ENCODE results near the gene NFE2L2.
"Not testable (repeated sequence)": the region's sequence is repeated elsewhere in the genome, so short reads cannot be mapped to it uniquely, and the experiment has no call there.

NFE2L2 gene

DNA sequence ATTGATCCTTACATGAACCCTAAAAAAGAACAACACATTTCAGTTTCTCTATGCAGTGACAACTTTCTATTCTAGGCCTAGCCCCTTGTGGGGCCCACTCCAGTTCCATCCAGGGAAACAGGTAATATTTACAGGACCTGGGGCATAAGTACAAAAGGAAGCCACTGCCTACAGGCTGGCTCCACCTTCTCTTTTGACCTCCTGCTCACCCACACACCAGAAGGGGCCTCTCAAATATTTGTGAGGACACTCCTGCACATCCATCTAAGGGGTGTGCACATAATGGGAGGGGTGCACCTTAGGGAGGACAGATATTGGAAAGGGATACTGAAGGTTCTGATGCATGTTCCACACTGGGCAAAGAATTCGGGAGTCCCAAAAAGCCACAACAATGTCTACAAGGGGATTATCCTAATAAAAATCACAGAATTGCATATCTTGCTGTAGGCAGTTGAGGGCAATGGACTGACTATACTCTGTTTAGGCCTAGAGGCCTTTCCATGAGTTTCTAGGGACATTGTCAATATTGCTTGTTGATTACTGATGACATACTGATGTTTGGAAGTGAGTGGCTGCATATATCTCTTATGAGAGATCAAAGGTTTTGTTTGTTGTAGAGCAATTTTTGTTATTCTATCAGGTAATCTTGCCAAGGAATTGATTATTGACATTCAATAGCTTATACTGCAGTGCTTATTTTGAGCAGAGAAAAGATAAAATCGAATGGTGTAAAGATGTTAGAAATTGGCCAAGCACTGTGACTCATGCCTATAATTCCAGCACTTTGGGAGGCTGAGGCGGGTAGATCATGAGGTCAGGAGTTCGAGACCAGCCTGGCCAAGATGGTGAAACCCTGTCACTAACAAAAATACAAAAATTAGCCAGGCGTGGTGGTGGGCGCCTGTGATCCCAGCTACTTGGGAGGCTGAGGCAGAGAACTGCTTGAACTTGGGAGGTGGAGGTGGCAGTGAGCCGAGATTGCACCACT lies 75.8 kb downstream of the NFE2L2 start:
- Histone ChIP-seq H3K9me2 (ENCODE audit: low read depth, low read length) (no peaks in the 10 kb centered on the region), H3K4me3 (ENCODE audit: low read depth, low read length, poor library complexity, severe bottlenecking) (no peak overlapping the region), H3K36me3 (ENCODE audit: insufficient read depth, low read length) (no peaks in the 10 kb centered on the region), H3K4me2 (ENCODE audit: low read length) (no peak overlapping the region), H2AFZ (ENCODE audit: low read length) (no peak overlapping the region), H3K27me3 (ENCODE audit: insufficient read depth, low read length) (no peaks in the 10 kb centered on the region), H3K79me2 (ENCODE audit: insufficient read depth, low read length) (no peaks in the 10 kb centered on the region), H3F3A (ENCODE audit: insufficient read depth, low read length) (no peaks in the 10 kb centered on the region), H3K9ac (ENCODE audit: low read length) (no peak overlapping the region), H3K4me1 (ENCODE audit: insufficient read depth, low read length, severe bottlenecking) (no peaks in the 10 kb centered on the region), H4K20me1 (ENCODE audit: insufficient read depth, low read length) (no peaks in the 10 kb centered on the region), H3K27ac (ENCODE audit: low read depth, low read length, poor library complexity, severe bottlenecking) (no peak overlapping the region), H3K9me3 (ENCODE audit: low read length) (no peaks in the 10 kb centered on the region)
- no peak for TF ChIP-seq EZH2 (IDR thresholded peaks at IDR 0.05; ENCODE audit: borderline replicate concordance, low read length)
- TF ChIP-seq, protein P1, sequence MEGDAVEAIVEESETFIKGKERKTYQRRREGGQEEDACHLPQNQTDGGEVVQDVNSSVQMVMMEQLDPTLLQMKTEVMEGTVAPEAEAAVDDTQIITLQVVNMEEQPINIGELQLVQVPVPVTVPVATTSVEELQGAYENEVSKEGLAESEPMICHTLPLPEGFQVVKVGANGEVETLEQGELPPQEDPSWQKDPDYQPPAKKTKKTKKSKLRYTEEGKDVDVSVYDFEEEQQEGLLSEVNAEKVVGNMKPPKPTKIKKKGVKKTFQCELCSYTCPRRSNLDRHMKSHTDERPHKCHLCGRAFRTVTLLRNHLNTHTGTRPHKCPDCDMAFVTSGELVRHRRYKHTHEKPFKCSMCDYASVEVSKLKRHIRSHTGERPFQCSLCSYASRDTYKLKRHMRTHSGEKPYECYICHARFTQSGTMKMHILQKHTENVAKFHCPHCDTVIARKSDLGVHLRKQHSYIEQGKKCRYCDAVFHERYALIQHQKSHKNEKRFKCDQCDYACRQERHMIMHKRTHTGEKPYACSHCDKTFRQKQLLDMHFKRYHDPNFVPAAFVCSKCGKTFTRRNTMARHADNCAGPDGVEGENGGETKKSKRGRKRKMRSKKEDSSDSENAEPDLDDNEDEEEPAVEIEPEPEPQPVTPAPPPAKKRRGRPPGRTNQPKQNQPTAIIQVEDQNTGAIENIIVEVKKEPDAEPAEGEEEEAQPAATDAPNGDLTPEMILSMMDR (IDR thresholded peaks at IDR 0.05; ENCODE audit: low read length), result no peak

DNA sequence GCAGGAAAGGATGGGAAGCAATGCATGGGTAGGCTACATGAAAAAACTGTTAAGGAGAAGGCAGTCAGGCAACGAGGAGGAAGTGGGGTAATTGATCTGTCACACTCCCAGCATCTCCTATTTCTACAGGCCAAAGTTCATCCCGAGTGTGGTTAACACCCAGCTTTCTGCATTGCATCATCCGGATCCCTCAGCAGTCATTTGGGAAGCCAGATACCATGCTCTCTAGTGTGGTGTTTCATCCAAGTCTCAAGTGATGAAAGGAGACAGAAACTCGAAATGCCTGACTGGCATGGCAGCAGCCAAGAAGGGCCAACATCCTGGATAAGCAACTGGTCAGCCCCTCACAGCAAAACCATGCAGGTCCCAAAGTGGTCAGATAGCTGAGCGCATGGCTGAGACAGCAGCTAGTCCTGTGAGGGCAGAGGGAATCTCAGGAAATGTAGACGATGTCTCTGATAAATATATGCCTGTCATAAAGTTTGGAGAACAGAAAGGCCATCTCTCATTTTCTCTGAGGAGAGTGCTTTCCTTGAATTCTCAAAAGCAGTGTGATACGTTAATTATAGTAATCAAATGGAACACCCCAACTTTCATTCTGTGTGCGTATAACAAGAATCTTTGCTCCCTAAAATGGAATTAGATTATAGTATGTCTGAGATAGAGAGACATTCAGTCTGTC lies 76.8 kb downstream of the NFE2L2 start:
- H3F3A ChIP-seq (ENCODE audit: insufficient read depth, low read length), result no peaks in the 10 kb centered on the region
- H3K27me3 ChIP-seq (ENCODE audit: insufficient read depth, low read length), result no peaks in the 10 kb centered on the region
- no peaks in the 10 kb centered on the region for H3K36me3 ChIP-seq (ENCODE audit: insufficient read depth, low read length)
- no peak overlapping the region for H3K4me2 ChIP-seq (ENCODE audit: low read length)
- no peaks in the 10 kb centered on the region for H4K20me1 ChIP-seq (ENCODE audit: insufficient read depth, low read length)
- no peaks in the 10 kb centered on the region for H3K9me2 ChIP-seq (ENCODE audit: low read depth, low read length)
- no peaks in the 10 kb centered on the region for H3K9me3 ChIP-seq (ENCODE audit: low read length)
- no peak overlapping the region for H3K4me3 ChIP-seq (ENCODE audit: low read depth, low read length, poor library complexity, severe bottlenecking)
- no peaks in the 10 kb centered on the region for H3K4me1 ChIP-seq (ENCODE audit: insufficient read depth, low read length, severe bottlenecking)
- TF ChIP-seq EZH2 (IDR thresholded peaks at IDR 0.05; ENCODE audit: borderline replicate concordance, low read length), result no peak
- TF ChIP-seq, protein P1 (IDR thresholded peaks at IDR 0.05; ENCODE audit: low read length), result no peak
- H3K79me2 ChIP-seq (ENCODE audit: insufficient read depth, low read length), result no peaks in the 10 kb centered on the region
- H3K9ac ChIP-seq (ENCODE audit: low read length), result no peak overlapping the region
- H3K27ac ChIP-seq (ENCODE audit: low read depth, low read length, poor library complexity, severe bottlenecking), result no peak overlapping the region
- no peak overlapping the region for H2AFZ ChIP-seq (ENCODE audit: low read length)

DNA sequence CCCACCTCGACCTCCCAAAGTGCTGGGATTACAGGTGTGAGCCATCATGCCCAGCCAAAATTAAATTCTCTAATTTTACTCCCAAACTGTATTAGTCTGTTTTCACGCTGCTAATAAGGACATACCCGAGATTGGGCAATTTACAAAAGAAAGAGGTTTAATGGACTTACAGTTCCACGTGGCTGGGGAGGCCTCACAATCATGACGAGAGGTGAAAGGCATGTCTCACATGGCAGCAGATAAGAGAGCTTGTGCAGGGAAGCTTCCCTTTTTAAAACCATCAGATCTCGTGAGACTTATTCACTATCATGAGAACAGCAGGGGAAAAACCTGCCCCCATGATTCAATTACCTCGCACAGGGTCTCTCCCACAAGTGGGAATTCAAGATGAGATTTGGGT lies 78.5 kb downstream of the NFE2L2 start:
- not testable (repeated sequence) for H3K27ac ChIP-seq (ENCODE audit: low read depth, low read length, poor library complexity, severe bottlenecking); H2AFZ ChIP-seq (ENCODE audit: low read length); H3K9me3 ChIP-seq (ENCODE audit: low read length)

More for the DNA sequence above, 78.5 kb downstream of the NFE2L2 start:
- not testable (repeated sequence) for H3F3A ChIP-seq (ENCODE audit: insufficient read depth, low read length); H3K4me1 ChIP-seq (ENCODE audit: insufficient read depth, low read length, severe bottlenecking); H3K27me3 ChIP-seq (ENCODE audit: insufficient read depth, low read length); H4K20me1 ChIP-seq (ENCODE audit: insufficient read depth, low read length); H3K4me3 ChIP-seq (ENCODE audit: low read depth, low read length, poor library complexity, severe bottlenecking); H3K4me2 ChIP-seq (ENCODE audit: low read length); H3K9me2 ChIP-seq (ENCODE audit: low read depth, low read length); H3K79me2 ChIP-seq (ENCODE audit: insufficient read depth, low read length); H3K36me3 ChIP-seq (ENCODE audit: insufficient read depth, low read length); H3K9ac ChIP-seq (ENCODE audit: low read length)

Measured in OCI-LY1 (cell line).